HCT116 (cell line): Measurements from ENCODE around the gene HPS3. TPM values are rescaled to one million over a fixed set of nuclear protein-coding genes. Genes with fewer than 3 reads are reported as not detected.

ENCODE experiments used
- ATAC-seq: fragments of 200-7000 bp; cut with Tn5 transposase; 2 replicates; pipeline ENCODE4 v1.9.1; 2020; ENCODE audit warnings: mild to moderate bottlenecking, moderate library complexity
- BruUV-seq: library from RNA; stranded (reverse); fragments of 400-500 nt; replicated peaks from 2 replicates; lab custom pipeline; 2021; lab: Mats Ljungman, UMichigan
- CTCF ChIA-PET: fragments of 300-600 bp; sonication (Branson Sonifier 250); formaldehyde crosslinking; loops from one replicate; lab custom pipeline; 2021; ENCODE audit warnings: antibody characterized with exemption; lab: Charles Lee
- POLR2A ChIA-PET: fragments of 300-600, 350-600 bp; sonication (Branson Sonifier 250); formaldehyde crosslinking; loops from one replicate; lab custom pipeline; 2021; ENCODE audit warnings: antibody characterized with exemption; lab: Charles Lee
- RAD21 ChIA-PET, 2 experiments: fragments of 300-600 bp; sonication (Branson Sonifier 250); formaldehyde crosslinking; loops; one replicate each; lab custom pipeline; 2023; ENCODE audit warnings: low total read pairs in 2 of 2; ENCODE audit not compliant: uncharacterized antibody in 2 of 2, unreplicated experiment in 2 of 2, low non-redundant PET in 1 of 2; lab: Charles Lee
- DNase-seq: peaks from one replicate; pipeline ENCODE4 v3.0.0-alpha.2; 2010; ENCODE audit warnings: low read depth, low spot score
- H2AFZ ChIP-seq: fragments of 200-600 bp; shearing (Covaris generic), sonication (generic); 2 replicates; pipeline ENCODE4 v1.6.1; 2017; ENCODE audit warnings: low read depth, mixed run types, mixed read lengths, antibody characterized with exemption, low read length; ENCODE audit not compliant: poor library complexity, severe bottlenecking
- H3K27ac ChIP-seq: 2 replicates; pipeline ENCODE4 v1.5.1; 2012; ENCODE audit warnings: low read depth, low read length
- H3K27me3 ChIP-seq: fragments of 200-600 bp; sonication (generic); 2 replicates; pipeline ENCODE4 v1.6.1; 2016; ENCODE audit warnings: mixed run types, low read length, mixed read lengths; ENCODE audit not compliant: insufficient read depth
- H3K36me3 ChIP-seq, 2 experiments: fragments of 200-500 bp in 1 of 2; fragments of 200-600 bp in 1 of 2; sonication (Bioruptor generic) in 1 of 2; sonication (generic) in 1 of 2; 2 replicates each; pipeline versions ENCODE4 v1.5.1 to v1.6.1; 2014 to 2016; ENCODE audit warnings: low read length in 2 of 2, inconsistent platforms in 1 of 2, mixed read lengths in 1 of 2, mixed run types in 1 of 2; ENCODE audit not compliant: insufficient read depth in 2 of 2, control insufficient read depth in 1 of 2
- H3K4me1 ChIP-seq, 2 experiments: fragments of 200-600 bp in 1 of 2; sonication (generic) in 1 of 2; 2 replicates each; pipeline versions ENCODE4 v1.5.1 to v1.6.1; 2012 to 2017; ENCODE audit warnings: low read length in 2 of 2, inconsistent platforms in 1 of 2, mild to moderate bottlenecking in 1 of 2, mixed read lengths in 1 of 2, mixed run types in 1 of 2, moderate library complexity in 1 of 2; ENCODE audit not compliant: insufficient read depth in 2 of 2, control insufficient read depth in 1 of 2
- H3K4me2 ChIP-seq: fragments of 200-600 bp; sonication (generic); 2 replicates; pipeline ENCODE4 v1.6.1; 2017; ENCODE audit warnings: mixed run types, low read length, mixed read lengths
- H3K4me3 ChIP-seq, 2 experiments: fragments of 200-600 bp in 1 of 2; sonication (generic) in 1 of 2; replicated peaks in 1 of 2; 2 replicates each; pipeline ENCODE4 v1.5.1; 2011 to 2016; ENCODE audit warnings: low read length in 2 of 2, control low read depth in 1 of 2, low read depth in 1 of 2, mild to moderate bottlenecking in 1 of 2, mixed read lengths in 1 of 2, mixed run types in 1 of 2
- H3K79me2 ChIP-seq: fragments of 200-600 bp; sonication (generic); 2 replicates; pipeline ENCODE4 v1.6.1; 2017; ENCODE audit warnings: mild to moderate bottlenecking, mixed run types, low read length, moderate library complexity, mixed read lengths; ENCODE audit not compliant: insufficient read depth
- H3K9ac ChIP-seq: fragments of 200-600 bp; sonication (generic); 2 replicates; pipeline ENCODE4 v1.6.1; 2016; ENCODE audit warnings: low read length, mixed read lengths
- H3K9me2 ChIP-seq: fragments of 200-600 bp; sonication (generic), shearing (Covaris generic); 2 replicates; pipeline ENCODE4 v1.6.1; 2017; ENCODE audit warnings: mixed run types, mild to moderate bottlenecking, moderate library complexity; ENCODE audit not compliant: insufficient read depth
- H3K9me3 ChIP-seq, 2 experiments: fragments of 200-500 bp in 1 of 2; fragments of 200-600 bp in 1 of 2; sonication (Bioruptor generic) in 1 of 2; sonication (generic) in 1 of 2; 2 replicates each; pipeline ENCODE4 v1.6.1; 2014 to 2017; ENCODE audit warnings: low read length in 2 of 2, mixed read lengths in 2 of 2, inconsistent platforms in 1 of 2, low read depth in 1 of 2, mild to moderate bottlenecking in 1 of 2, mixed run types in 1 of 2, moderate library complexity in 1 of 2; ENCODE audit not compliant: control insufficient read depth in 1 of 2, insufficient read depth in 1 of 2
- H4K20me1 ChIP-seq: fragments of 200-600 bp; sonication (generic), shearing (Covaris generic); 2 replicates; pipeline ENCODE4 v1.6.1; 2017; ENCODE audit warnings: mixed run types, mild to moderate bottlenecking, moderate library complexity; ENCODE audit not compliant: insufficient read depth
- CEBPB ChIP-seq: IDR thresholded peaks from 2 replicates; pipeline ENCODE4 v1.6.1; 2012; ENCODE audit warnings: low read depth
- EZH2 ChIP-seq: fragments of 200-600 bp; sonication (generic); IDR thresholded peaks from 2 replicates; pipeline ENCODE4 v1.6.1; 2017; ENCODE audit warnings: antibody characterized with exemption, mixed run types
- EZH2phosphoT487 ChIP-seq: fragments of 200-600 bp; IDR thresholded peaks from 2 replicates; pipeline ENCODE4 v1.6.1; 2018; ENCODE audit warnings: antibody characterized with exemption, borderline replicate concordance
- FOSL1 ChIP-seq: IDR thresholded peaks from 2 replicates; pipeline ENCODE4 v1.6.1; 2012; ENCODE audit warnings: low read depth
- POLR2A ChIP-seq: IDR thresholded peaks from 2 replicates; pipeline ENCODE4 v1.7.0; 2011; ENCODE audit warnings: borderline replicate concordance; ENCODE audit not compliant: insufficient read depth, insufficient read length; ENCODE audit errors: extremely low read depth
- RAD21 ChIP-seq: IDR thresholded peaks from 2 replicates; pipeline ENCODE4 v1.6.1; 2012; ENCODE audit warnings: low read depth, mild to moderate bottlenecking
- SP1 ChIP-seq: IDR thresholded peaks from 2 replicates; pipeline ENCODE4 v1.6.1; 2012; ENCODE audit warnings: low read depth
- SRF ChIP-seq: IDR thresholded peaks from 2 replicates; pipeline ENCODE4 v1.6.1; 2012; ENCODE audit warnings: low read depth
- ZFX ChIP-seq: fragments of 450-650 bp; IDR thresholded peaks from 2 replicates; pipeline ENCODE4 v1.6.1; 2017
- intact Hi-C: fragments of 100-400 bp; cut with micrococcal nuclease; formaldehyde crosslinking; loops from 2 replicates; pipeline ENCODE4 v1.10.0; 2022
- total RNA-seq: library from RNA; stranded (reverse); gene quantifications from one replicate; pipeline ENCODE4 v1.2.1, GENCODE V29; 2021; ENCODE audit not compliant: unreplicated experiment
- TF ChIP-seq, protein P1 (sequence below): IDR thresholded peaks from 2 replicates; pipeline ENCODE4 v1.6.1; 2012
- TF ChIP-seq, protein P2 (sequence below): IDR thresholded peaks from 2 replicates; pipeline ENCODE4 v1.6.1; 2012
- TF ChIP-seq, protein P3 (sequence below): IDR thresholded peaks from 2 replicates; pipeline ENCODE4 v1.6.1; 2011; ENCODE audit warnings: mild to moderate bottlenecking, low read length, moderate library complexity; ENCODE audit not compliant: insufficient replicate concordance; ENCODE audit errors: extremely low read depth

Gene HPS3
- total RNA-seq, 1 experiment from 2014 or later: 17.1 TPM

DNA sequence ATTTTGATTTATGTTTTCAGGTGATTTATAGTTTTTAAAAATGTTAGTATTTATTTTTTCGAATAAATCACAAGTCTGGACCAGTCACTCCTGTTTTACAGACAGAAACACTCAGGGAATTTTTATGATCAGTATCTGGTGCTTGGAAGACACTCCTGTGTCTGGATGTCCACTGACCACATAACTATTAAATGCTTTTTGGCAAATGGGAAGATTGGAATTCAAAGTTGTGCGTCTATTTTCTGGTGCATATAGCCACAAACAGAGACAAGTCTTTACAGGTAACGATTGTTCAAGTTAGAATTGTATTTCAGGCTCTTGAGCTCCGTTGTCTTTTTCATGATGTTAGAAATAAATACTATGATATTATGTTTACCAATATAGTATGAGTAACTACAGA is 80.0 kb downstream of the HPS3 start:
- no peaks in the 10 kb centered on the region for H3K9me2 ChIP-seq
- ChIA-PET POLR2A (no interaction called here), CTCF (no interaction called here), RAD21 (no interaction called here)
- H3K36me3 ChIP-seq: no peaks in the 10 kb centered on the region
- no peaks in the 10 kb centered on the region for H3K9me3 ChIP-seq
- H3K79me2 ChIP-seq: no peaks in the 10 kb centered on the region
- H4K20me1 ChIP-seq: no peaks in the 10 kb centered on the region
- TF ChIP-seq, protein P1, sequence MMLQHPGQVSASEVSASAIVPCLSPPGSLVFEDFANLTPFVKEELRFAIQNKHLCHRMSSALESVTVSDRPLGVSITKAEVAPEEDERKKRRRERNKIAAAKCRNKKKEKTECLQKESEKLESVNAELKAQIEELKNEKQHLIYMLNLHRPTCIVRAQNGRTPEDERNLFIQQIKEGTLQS: no peak
- TF ChIP-seq, protein P2, sequence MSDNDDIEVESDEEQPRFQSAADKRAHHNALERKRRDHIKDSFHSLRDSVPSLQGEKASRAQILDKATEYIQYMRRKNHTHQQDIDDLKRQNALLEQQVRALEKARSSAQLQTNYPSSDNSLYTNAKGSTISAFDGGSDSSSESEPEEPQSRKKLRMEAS: no peak
- ATAC-seq (no peak), DNase-seq (no peak)
- no peaks in the 10 kb centered on the region for H3K4me1 ChIP-seq
- H3K4me3 ChIP-seq: no peak overlapping the region
- H3K27me3 ChIP-seq: no peaks in the 10 kb centered on the region
- no TSS peak for BruUV-seq
- H3K27ac ChIP-seq: no peak overlapping the region
- H3K4me2 ChIP-seq: no peak overlapping the region
- H2AFZ ChIP-seq: no peak overlapping the region
- intact Hi-C loops: no loop called here
- H3K9ac ChIP-seq: no peak overlapping the region

DNA sequence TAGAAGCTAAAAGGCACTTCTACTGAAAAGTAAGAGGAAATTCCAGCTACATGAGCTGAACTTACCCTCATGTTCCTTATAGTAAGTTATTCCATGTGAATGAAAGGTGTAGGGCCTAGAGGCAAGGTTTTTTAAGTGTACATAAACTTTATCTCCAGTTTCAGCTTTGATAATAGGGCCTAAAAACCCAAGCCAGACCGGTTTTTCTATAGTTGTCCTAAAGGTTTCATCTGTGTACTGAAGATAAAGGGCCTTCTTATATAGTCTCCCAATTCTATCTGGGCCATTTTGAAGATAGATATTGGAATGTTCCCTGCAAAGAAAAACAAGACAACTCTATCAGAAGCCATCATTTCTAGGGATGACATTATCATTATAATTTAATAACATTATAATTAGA is 82.9 kb downstream of the HPS3 start:
- H3K27ac ChIP-seq: no peak overlapping the region
- DNase-seq (no peak), ATAC-seq (no peak)
- no peak for TF ChIP-seq ZFX
- TF ChIP-seq POLR2A: no peak
- TF ChIP-seq, protein P2: no peak
- TF ChIP-seq EZH2: no peak
- no peak for TF ChIP-seq SRF
- TF ChIP-seq EZH2phosphoT487: no peak
- no peak for TF ChIP-seq FOSL1
- no peak for TF ChIP-seq RAD21
- TF ChIP-seq, protein P3, sequence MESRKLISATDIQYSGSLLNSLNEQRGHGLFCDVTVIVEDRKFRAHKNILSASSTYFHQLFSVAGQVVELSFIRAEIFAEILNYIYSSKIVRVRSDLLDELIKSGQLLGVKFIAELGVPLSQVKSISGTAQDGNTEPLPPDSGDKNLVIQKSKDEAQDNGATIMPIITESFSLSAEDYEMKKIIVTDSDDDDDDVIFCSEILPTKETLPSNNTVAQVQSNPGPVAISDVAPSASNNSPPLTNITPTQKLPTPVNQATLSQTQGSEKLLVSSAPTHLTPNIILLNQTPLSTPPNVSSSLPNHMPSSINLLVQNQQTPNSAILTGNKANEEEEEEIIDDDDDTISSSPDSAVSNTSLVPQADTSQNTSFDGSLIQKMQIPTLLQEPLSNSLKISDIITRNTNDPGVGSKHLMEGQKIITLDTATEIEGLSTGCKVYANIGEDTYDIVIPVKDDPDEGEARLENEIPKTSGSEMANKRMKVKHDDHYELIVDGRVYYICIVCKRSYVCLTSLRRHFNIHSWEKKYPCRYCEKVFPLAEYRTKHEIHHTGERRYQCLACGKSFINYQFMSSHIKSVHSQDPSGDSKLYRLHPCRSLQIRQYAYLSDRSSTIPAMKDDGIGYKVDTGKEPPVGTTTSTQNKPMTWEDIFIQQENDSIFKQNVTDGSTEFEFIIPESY: no peak
- no peak for TF ChIP-seq CEBPB
- no peak for TF ChIP-seq SP1
- POLR2A ChIA-PET: no interaction called here
- no peak overlapping the region for H3K4me3 ChIP-seq
- intact Hi-C loops: no loop called here
- RAD21 ChIA-PET: no interaction called here
- BruUV-seq: no TSS peak
- no peaks in the 10 kb centered on the region for H4K20me1 ChIP-seq
- H3K4me2 ChIP-seq: no peak overlapping the region
- H3K27me3 ChIP-seq: no peaks in the 10 kb centered on the region
- H3K79me2 ChIP-seq: no peaks in the 10 kb centered on the region
- H2AFZ ChIP-seq: no peak overlapping the region
- no peaks in the 10 kb centered on the region for H3K9me3 ChIP-seq
- no peaks in the 10 kb centered on the region for H3K4me1 ChIP-seq
- H3K9ac ChIP-seq: no peak overlapping the region
- H3K9me2 ChIP-seq: no peaks in the 10 kb centered on the region
- CTCF ChIA-PET: no interaction called here
- no peaks in the 10 kb centered on the region for H3K36me3 ChIP-seq
